HepG2 (cell line): ENCODE measurements around the gene RUBCNL. TPM values are rescaled to one million over a fixed set of nuclear protein-coding genes. Genes with fewer than 3 reads are reported as not detected.

Experiments
- ATAC-seq: fragments of 200-7000 bp; cut with Tn5 transposase; 3 replicates; pipeline ENCODE4 v1.9.1; 2020; ENCODE audit warnings: mild to moderate bottlenecking, moderate library complexity
- BruUV-seq: library from RNA; stranded (reverse); fragments of 400-500 nt; replicated peaks from 2 replicates; lab custom pipeline; 2021; lab: Mats Ljungman, UMichigan
- CTCF ChIA-PET: fragments of 300-600 bp; formaldehyde crosslinking; extraction: SDS; loops from one replicate; lab custom pipeline; 2021; ENCODE audit warnings: low total read pairs, inconsistent platforms, low intra/inter-chr PET ratio; lab: Yijun Ruan, JAX
- POLR2A ChIA-PET: fragments of 350-600 bp; sonication (Branson Sonifier 250); formaldehyde crosslinking; loops from one replicate; lab custom pipeline; 2020; ENCODE audit warnings: antibody characterized with exemption, inconsistent platforms; lab: Yijun Ruan, JAX
- DNase-seq: peaks from one replicate; pipeline ENCODE4 v3.0.0-alpha.2; 2015; ENCODE audit warnings: low spot score
- FAIRE-seq: peaks from 3 replicates; lab custom pipeline; 2011; peaks lifted over from hg19 to GRCh38; lab: Jason Lieb, UNC
- H2AFZ ChIP-seq: one replicate; pipeline ENCODE4 v1.6.1; 2011; ENCODE audit warnings: low read length, inconsistent platforms
- H3K27ac ChIP-seq: fragments of 300-600 bp; 3 replicates; pipeline ENCODE4 v1.8.0; 2011; ENCODE audit warnings: mixed run types, mild to moderate bottlenecking, mixed read lengths, low read length, inconsistent platforms; ENCODE audit not compliant: insufficient read depth; ENCODE audit errors: extremely low read length
- H3K27me3 ChIP-seq, 2 experiments: fragments of 200-600 bp in 1 of 2; 2 replicates in 1 of 2; 3 replicates in 1 of 2; pipeline versions ENCODE4 v1.6.0 to v1.8.0; 2011; ENCODE audit warnings: low read length in 2 of 2, mild to moderate bottlenecking in 2 of 2, moderate library complexity in 2 of 2, inconsistent platforms in 1 of 2; ENCODE audit not compliant: insufficient read depth in 2 of 2, control insufficient read depth in 1 of 2
- H3K36me3 ChIP-seq, 2 experiments: fragments of 200-600 bp in 1 of 2; replicated peaks in 1 of 2; 2 replicates in 1 of 2; 3 replicates in 1 of 2; pipeline versions ENCODE4 v1.5.1 to v1.8.0; 2011; ENCODE audit warnings: low read length in 2 of 2, inconsistent platforms in 1 of 2; ENCODE audit not compliant: insufficient read depth in 2 of 2, control insufficient read depth in 1 of 2
- H3K4me1 ChIP-seq: 2 replicates; pipeline ENCODE4 v1.5.1; 2012; ENCODE audit warnings: low read length, inconsistent platforms; ENCODE audit not compliant: insufficient read depth
- H3K4me2 ChIP-seq: 2 replicates; pipeline ENCODE4 v1.6.0; 2011; ENCODE audit warnings: low read depth, low read length, inconsistent platforms
- H3K4me3 ChIP-seq, 3 experiments: fragments of 200-600 bp in 1 of 3; sonication (generic), shearing (Covaris generic) in 1 of 3; replicated peaks in 1 of 3; 2 replicates each; pipeline ENCODE4 v1.5.1; 2011 to 2016; ENCODE audit warnings: low read length in 3 of 3, inconsistent platforms in 2 of 3, low read depth in 2 of 3, mild to moderate bottlenecking in 2 of 3, control low read depth in 1 of 3, mixed read lengths in 1 of 3; ENCODE audit not compliant: insufficient read depth in 1 of 3
- H3K79me2 ChIP-seq: one replicate; pipeline ENCODE4 v1.6.1; 2011; ENCODE audit warnings: low read length, inconsistent platforms; ENCODE audit not compliant: insufficient read depth
- H3K9ac ChIP-seq: 2 replicates; pipeline ENCODE4 v1.6.0; 2011; ENCODE audit warnings: mild to moderate bottlenecking, low read depth, low read length, inconsistent platforms; ENCODE audit not compliant: insufficient read depth
- H3K9me3 ChIP-seq: 2 replicates; pipeline ENCODE4 v1.5.1; 2012; ENCODE audit warnings: mild to moderate bottlenecking, low read length
- H4K20me1 ChIP-seq: 2 replicates; pipeline ENCODE4 v1.6.0; 2011; ENCODE audit warnings: inconsistent platforms, mild to moderate bottlenecking, low read length, moderate library complexity; ENCODE audit not compliant: insufficient read depth
- CSRNP2 ChIP-seq: sonication (generic); formaldehyde crosslinking; conservative IDR thresholded peaks from 2 replicates; pipeline ENCODE4 v1.8.0; 2022; ENCODE audit warnings: low read depth, missing genetic modification reagents
- MAFF ChIP-seq: IDR thresholded peaks from 2 replicates; pipeline ENCODE4 v1.6.1; 2011; ENCODE audit warnings: low read depth, low read length, improper control_type of control experiment
- MAFK ChIP-seq, 2 experiments: IDR thresholded peaks in 1 of 2; conservative IDR thresholded peaks in 1 of 2; 2 replicates each; pipeline ENCODE4 v1.6.1; 2011; ENCODE audit warnings: improper control_type of control experiment in 2 of 2, low read length in 2 of 2
- POGZ ChIP-seq: sonication (generic); formaldehyde crosslinking; IDR thresholded peaks from 2 replicates; pipeline ENCODE4 v1.4.0; 2020; ENCODE audit warnings: mild to moderate bottlenecking, missing genetic modification reagents
- ZNF558 ChIP-seq: sonication (generic); formaldehyde crosslinking; IDR thresholded peaks from 2 replicates; pipeline ENCODE4 v1.9.0; 2022; ENCODE audit warnings: mild to moderate bottlenecking, missing genetic modification reagents, borderline replicate concordance
- ZNF773 ChIP-seq: sonication (generic); formaldehyde crosslinking; IDR thresholded peaks from 2 replicates; pipeline ENCODE4 v1.4.0; 2020; ENCODE audit warnings: missing genetic modification reagents, borderline replicate concordance
- WGBS: methylation state at CpG from one replicate; pipeline ENCODE4 v1.1.6; 2017; ENCODE audit warnings: low lambda C conversion rate; 5-methylcytosine and 5-hydroxymethylcytosine counted together
- in situ Hi-C: cut with HindIII; loops from 2 replicates; pipeline ENCODE4 v1.10.0; 2017; ENCODE audit warnings: low pct_unique_long_range_greater_than_20kb; ENCODE audit not compliant: extremely low pct_ligation_motif_present
- intact Hi-C: fragments of 100-400 bp; cut with micrococcal nuclease; formaldehyde crosslinking; loops from one replicate; pipeline ENCODE4 v1.10.0; 2022; ENCODE audit not compliant: unreplicated experiment
- polyA plus RNA-seq, 8 experiments: library from polyadenylated mRNA; depleted of rRNA in 3 of 8; stranded (reverse) in 7 of 8; unstranded in 1 of 8; fragments of >200 nt; fragmentation: Illumina TruSeq in 4 of 8; extraction: Trizol in 4 of 8; gene quantifications; 2 replicates each; pipeline versions ENCODE4 v1.2.1 to v1.2.3, GENCODE V29; 2011 to 2016; ENCODE audit warnings: low read depth in 4 of 8, missing spikeins in 1 of 8, mixed read lengths in 1 of 8; ENCODE audit not compliant: insufficient read depth in 1 of 8
- total RNA-seq, 5 experiments: library from RNA; depleted of rRNA; stranded (reverse); fragments of >200 nt; fragmentation: Illumina TruSeq; extraction: Trizol; gene quantifications; 2 replicates each; pipeline ENCODE4 v1.2.3, GENCODE V29; 2016; ENCODE audit warnings: low read depth in 1 of 5

The RUBCNL gene
- total and polyA plus RNA-seq, 2 of the 13 experiments (the other 11 are each of a cell fraction or from before 2014, with no cell fraction given): not detected

- FAIRE-seq (no peak), DNase-seq (no peak), ATAC-seq (no peak)
- no peak overlapping the region for H3K4me2 ChIP-seq
- H3K27ac ChIP-seq: no peak overlapping the region
- no peak for TF ChIP-seq ZNF773 (CRISPR knock-in tag)
- TF ChIP-seq CSRNP2 (CRISPR knock-in tag): no peak
- no peak for TF ChIP-seq ZNF558 (CRISPR knock-in tag)
- peak; percentile 44; the same call in 1 of the 2 replicates for TF ChIP-seq MAFF
- TF ChIP-seq MAFK (conservative IDR thresholded peaks at IDR 0.05 in 1 of 2, IDR thresholded peaks at IDR 0.05 in 1 of 2; ENCODE audit: low read length in 2 of 2): peak; percentile 63 to 83
- TF ChIP-seq POGZ (CRISPR knock-in tag): no peak
- no peaks in the 10 kb centered on the region for H3K79me2 ChIP-seq
- ChIA-PET POLR2A (no interaction called here), CTCF (no interaction called here)
- H3K9me3 ChIP-seq: no peaks in the 10 kb centered on the region
- no peaks in the 10 kb centered on the region for H3K4me1 ChIP-seq
- H3K9ac ChIP-seq: no peak overlapping the region
- no TSS peak for BruUV-seq
- no peaks in the 10 kb centered on the region for H3K36me3 ChIP-seq
- no peaks in the 10 kb centered on the region for H4K20me1 ChIP-seq
- WGBS: 2% methylated on average over 4 of the region's 4 CpGs
- peaks cover 3 to 25% of the 10 kb centered on the region in 2 experiments; a peak in 4 of 5 replicates for H3K27me3 ChIP-seq
- in situ Hi-C loops (no loop called here), intact Hi-C loops (no loop called here)
- H3K4me3 ChIP-seq: no peak overlapping the region
- no peak overlapping the region for H2AFZ ChIP-seq
Measured at GRCh38 chr13:46369506-46370277, 17.4 kb downstream of the RUBCNL start.
